HS-5 (cell line): Measurements from ENCODE around the gene UBE2J1.

Source experiments
- DNase-seq: peaks from one replicate; pipeline ENCODE4 v3.0.0-alpha.2; 2012; ENCODE audit warnings: low read depth

UBE2J1 gene

GRCh38 chr6:89289710-89290109 lies 62.8 kb downstream of the UBE2J1 start:
- no peak for DNase-seq

GRCh38 chr6:89287351-89288028 lies 65.0 kb downstream of the UBE2J1 start:
- DNase-seq, result no peak

GRCh38 chr6:89286516-89286915 lies 66.0 kb downstream of the UBE2J1 start:
- no peak for DNase-seq

GRCh38 chr6:89284963-89285735 lies 67.4 kb downstream of the UBE2J1 start:
- DNase-seq, result no peak

GRCh38 chr6:89284081-89284480 lies 68.4 kb downstream of the UBE2J1 start:
- no peak for DNase-seq

- no peak for DNase-seq
Observed at GRCh38 chr6:89282749-89283148, 69.8 kb downstream of the UBE2J1 start.

- no peak for DNase-seq
Observed at GRCh38 chr6:89281779-89282246, 70.7 kb downstream of the UBE2J1 start.

- DNase-seq, result no peak
Observed at GRCh38 chr6:89278956-89279355, 73.6 kb downstream of the UBE2J1 start.
